GM12874 (cell line): ENCODE data around the gene KCNQ1.

Experiments
- TF ChIP-seq, protein P1 (sequence below): IDR thresholded peaks from 2 replicates; pipeline ENCODE4 v1.5.1; 2011; ENCODE audit warnings: low read depth, mild to moderate bottlenecking, control low read depth, low read length, moderate library complexity; ENCODE audit not compliant: insufficient read depth

KCNQ1 gene

DNA sequence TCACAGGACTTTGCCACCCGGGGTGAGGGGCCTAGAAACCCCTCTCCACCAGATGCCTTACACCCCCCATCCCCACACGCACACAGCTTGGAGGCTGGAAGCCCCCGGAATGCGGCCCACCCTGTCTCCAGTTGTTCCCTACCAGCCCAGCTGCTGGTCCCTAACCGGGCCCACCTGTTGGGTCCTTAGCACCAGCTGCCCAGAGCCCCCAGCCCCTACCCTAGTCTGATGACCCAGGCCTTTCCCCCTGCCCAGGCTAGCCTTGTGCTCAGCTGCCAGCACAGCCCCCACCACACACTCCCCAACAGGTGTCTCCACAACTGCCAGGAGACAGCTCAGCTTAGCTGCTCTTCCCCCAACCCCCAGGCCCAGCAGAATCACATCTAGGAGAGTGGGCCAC lies 373.7 kb downstream of the KCNQ1 start:
- TF ChIP-seq, protein P1, sequence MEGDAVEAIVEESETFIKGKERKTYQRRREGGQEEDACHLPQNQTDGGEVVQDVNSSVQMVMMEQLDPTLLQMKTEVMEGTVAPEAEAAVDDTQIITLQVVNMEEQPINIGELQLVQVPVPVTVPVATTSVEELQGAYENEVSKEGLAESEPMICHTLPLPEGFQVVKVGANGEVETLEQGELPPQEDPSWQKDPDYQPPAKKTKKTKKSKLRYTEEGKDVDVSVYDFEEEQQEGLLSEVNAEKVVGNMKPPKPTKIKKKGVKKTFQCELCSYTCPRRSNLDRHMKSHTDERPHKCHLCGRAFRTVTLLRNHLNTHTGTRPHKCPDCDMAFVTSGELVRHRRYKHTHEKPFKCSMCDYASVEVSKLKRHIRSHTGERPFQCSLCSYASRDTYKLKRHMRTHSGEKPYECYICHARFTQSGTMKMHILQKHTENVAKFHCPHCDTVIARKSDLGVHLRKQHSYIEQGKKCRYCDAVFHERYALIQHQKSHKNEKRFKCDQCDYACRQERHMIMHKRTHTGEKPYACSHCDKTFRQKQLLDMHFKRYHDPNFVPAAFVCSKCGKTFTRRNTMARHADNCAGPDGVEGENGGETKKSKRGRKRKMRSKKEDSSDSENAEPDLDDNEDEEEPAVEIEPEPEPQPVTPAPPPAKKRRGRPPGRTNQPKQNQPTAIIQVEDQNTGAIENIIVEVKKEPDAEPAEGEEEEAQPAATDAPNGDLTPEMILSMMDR, result no peak

DNA sequence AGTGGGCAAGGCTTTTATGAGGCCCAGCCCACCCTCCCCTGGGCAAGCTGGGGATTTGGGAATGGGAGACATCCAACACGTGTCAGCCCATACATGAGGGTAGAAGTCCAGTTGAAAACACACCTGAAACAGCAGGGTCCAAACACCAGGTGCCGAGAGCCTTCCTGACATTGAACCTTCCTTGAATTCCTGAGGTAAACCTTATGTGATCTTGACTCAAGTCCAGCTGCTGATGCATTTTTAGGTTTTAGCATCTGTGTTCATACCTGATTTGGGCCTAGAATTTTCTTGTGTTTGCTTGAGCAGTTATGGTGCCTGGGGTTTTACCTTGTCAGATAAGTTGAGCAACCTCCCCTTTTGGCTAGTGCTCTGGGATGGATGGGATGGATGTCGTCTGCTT lies 374.5 kb downstream of the KCNQ1 start:
- TF ChIP-seq, protein P1, result no peak

DNA sequence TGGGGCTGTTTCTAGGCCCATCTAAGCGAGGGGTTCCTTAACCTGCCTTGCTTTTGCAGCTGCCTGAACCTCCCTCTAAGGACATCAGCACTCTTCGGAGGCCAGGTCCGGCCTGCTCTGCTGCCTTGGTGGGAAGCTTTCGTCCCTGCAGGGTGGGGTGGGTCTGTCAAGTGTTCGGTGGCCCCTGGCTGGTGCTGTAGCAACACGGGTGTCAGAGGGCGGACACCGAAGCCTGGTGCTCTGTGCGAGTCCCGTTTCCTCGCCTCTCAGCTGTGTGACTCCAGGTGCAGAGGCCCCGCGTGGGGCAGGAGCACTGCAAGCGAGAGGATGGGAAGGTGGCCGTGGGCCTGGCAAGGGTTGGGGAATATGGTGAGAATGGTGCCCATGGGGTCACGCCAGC lies 376.2 kb downstream of the KCNQ1 start:
- TF ChIP-seq, protein P1, result no peak

DNA sequence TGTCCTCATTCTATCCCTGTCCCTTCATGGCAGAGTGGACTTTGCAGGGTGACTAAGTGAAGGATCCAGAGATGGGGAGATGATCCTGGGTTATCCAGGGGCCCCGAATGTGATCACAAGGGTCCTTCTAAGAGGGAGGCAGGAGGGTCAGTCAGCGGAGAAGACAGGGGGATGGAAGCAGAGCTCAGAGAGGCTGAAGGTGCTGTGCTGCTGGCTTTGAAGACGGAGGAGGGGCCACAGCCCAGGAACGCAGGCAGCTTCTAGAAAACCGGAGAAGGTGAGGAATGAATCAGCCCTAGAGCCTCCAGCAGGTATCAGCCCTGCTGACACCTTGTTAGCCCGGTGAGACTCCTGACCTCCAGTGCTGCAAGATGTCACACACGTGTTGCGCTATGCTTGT lies 377.1 kb downstream of the KCNQ1 start:
- TF ChIP-seq, protein P1, result no peak

DNA sequence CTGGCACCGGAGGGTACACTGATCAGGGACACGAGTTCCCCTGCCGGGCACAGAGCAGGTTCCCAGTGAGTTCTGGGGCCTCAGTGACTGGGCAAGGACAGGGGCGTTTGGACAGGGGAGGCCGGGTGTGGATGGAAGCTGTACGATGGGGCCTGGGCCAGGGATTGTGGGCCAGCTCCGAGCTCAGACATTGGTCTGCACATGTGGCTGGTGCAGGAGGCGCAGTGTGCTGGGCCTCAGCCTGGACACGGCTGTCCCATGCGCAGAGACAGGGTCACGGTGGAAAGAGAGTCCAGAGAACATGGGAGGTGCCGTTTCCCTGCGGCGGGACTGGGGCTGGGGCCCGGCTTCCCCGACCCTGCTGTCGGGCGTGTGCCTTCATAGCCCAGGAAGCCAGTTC lies 380.0 kb downstream of the KCNQ1 start:
- TF ChIP-seq, protein P1, result no peak

DNA sequence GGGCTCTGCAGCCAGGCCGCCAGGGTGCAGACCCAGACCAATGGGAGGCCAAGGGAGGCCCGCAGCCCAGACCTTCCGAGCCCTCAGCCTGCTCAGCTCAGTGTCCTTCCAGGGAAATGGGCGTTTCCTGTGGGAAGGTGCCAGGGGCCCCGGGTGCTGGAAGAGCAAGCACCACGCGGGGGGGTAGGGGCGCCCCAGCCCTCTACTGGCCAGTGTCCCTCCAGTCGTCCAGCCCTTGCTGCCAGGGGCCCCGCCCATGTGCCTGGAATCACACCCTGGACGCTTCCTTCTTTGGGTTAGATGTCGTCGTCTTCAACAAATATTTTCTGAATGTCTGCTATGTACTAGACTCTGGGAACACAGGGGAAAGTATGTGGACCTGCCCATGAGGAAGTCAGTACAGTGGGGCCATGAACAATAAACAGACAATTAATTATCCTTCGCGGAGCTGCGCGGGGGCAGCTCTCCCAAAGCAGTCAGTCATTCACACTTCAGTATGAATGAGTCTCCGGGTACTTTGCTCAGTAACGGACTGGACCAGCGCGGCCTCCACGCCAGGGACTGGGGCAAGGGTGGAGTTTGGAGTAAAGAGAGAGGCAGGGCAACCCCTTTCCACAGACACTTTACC lies 380.6 kb downstream of the KCNQ1 start:
- TF ChIP-seq, protein P1, result no peak

DNA sequence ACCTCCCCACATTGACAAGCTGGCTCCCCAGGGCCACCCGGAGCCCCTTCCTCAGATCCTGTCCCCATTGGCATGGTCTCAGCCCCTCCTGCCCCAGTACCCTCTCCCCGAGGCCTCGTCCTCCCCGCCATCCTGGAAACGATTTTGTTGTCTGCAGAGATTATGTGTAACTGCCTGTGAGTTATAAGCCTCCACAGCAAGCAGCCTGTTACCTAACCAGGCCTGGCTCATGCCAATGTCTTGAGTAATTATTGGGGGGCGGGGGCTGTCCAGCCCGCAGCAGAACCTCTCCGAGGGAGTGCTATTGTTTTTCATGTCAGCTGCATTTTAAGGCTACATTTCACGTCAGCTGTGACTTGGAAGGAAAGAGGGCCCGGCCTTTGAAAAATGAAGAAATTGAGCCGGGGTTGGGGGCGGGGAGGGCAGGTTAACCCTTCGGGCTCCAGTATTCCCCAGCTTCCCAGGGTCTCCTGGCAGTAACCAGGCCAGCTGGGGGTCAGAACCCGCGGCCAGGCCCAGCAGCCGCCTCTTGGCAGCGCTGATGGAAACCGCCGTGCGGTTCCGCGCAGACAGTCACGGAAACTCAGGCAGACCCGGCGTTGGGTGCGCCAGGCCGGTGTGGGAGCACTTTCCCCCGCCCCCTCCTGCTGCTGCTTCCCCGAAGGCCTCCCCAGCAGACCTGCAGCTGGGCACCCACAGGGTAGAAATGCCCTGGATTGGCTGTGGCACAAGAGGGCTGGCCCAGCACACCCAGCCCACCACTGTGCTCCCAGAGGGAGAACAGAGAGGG lies 381.3 kb downstream of the KCNQ1 start:
- TF ChIP-seq, protein P1, result no peak
